Measurements from ENCODE around the gene ADCK1. TPM values are rescaled to one million over a fixed set of nuclear protein-coding genes. Genes with fewer than 3 reads are reported as not detected.

Gene ADCK1
- total and polyA plus RNA-seq, 9 of the 15 experiments (the other 6 are each of a cell fraction or from before 2014, with no cell fraction given), result 2.8 to 8.9 (median 4.3) TPM

GRCh38 chr14:77761205-77761931 lies 38.5 kb upstream of the ADCK1 start (continued):
- TF ChIP-seq, protein P1, sequence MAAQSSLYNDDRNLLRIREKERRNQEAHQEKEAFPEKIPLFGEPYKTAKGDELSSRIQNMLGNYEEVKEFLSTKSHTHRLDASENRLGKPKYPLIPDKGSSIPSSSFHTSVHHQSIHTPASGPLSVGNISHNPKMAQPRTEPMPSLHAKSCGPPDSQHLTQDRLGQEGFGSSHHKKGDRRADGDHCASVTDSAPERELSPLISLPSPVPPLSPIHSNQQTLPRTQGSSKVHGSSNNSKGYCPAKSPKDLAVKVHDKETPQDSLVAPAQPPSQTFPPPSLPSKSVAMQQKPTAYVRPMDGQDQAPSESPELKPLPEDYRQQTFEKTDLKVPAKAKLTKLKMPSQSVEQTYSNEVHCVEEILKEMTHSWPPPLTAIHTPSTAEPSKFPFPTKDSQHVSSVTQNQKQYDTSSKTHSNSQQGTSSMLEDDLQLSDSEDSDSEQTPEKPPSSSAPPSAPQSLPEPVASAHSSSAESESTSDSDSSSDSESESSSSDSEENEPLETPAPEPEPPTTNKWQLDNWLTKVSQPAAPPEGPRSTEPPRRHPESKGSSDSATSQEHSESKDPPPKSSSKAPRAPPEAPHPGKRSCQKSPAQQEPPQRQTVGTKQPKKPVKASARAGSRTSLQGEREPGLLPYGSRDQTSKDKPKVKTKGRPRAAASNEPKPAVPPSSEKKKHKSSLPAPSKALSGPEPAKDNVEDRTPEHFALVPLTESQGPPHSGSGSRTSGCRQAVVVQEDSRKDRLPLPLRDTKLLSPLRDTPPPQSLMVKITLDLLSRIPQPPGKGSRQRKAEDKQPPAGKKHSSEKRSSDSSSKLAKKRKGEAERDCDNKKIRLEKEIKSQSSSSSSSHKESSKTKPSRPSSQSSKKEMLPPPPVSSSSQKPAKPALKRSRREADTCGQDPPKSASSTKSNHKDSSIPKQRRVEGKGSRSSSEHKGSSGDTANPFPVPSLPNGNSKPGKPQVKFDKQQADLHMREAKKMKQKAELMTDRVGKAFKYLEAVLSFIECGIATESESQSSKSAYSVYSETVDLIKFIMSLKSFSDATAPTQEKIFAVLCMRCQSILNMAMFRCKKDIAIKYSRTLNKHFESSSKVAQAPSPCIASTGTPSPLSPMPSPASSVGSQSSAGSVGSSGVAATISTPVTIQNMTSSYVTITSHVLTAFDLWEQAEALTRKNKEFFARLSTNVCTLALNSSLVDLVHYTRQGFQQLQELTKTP (IDR thresholded peaks at IDR 0.05; ENCODE audit: low read depth in 1 of 2, partially characterized antibody in 2 of 2), result peak in 1 of 2 experiments; percentile 78
- TF ChIP-seq KAT2B (IDR thresholded peaks at IDR 0.05; ENCODE audit: low read depth, low read length) (no peak), FOXJ2 (tag; IDR thresholded peaks at IDR 0.05) (no peak), ZNF133 (CRISPR knock-in tag; IDR thresholded peaks at IDR 0.05) (no peak)
- TF ChIP-seq, protein P2, sequence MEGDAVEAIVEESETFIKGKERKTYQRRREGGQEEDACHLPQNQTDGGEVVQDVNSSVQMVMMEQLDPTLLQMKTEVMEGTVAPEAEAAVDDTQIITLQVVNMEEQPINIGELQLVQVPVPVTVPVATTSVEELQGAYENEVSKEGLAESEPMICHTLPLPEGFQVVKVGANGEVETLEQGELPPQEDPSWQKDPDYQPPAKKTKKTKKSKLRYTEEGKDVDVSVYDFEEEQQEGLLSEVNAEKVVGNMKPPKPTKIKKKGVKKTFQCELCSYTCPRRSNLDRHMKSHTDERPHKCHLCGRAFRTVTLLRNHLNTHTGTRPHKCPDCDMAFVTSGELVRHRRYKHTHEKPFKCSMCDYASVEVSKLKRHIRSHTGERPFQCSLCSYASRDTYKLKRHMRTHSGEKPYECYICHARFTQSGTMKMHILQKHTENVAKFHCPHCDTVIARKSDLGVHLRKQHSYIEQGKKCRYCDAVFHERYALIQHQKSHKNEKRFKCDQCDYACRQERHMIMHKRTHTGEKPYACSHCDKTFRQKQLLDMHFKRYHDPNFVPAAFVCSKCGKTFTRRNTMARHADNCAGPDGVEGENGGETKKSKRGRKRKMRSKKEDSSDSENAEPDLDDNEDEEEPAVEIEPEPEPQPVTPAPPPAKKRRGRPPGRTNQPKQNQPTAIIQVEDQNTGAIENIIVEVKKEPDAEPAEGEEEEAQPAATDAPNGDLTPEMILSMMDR (IDR thresholded peaks at IDR 0.05 in 2 of 3, conservative IDR thresholded peaks at IDR 0.05 in 1 of 3; ENCODE audit: insufficient read depth in 2 of 3, low read depth in 1 of 3, low read length in 3 of 3), result peak; percentile 40 to 60 (median 44); a peak in 5 of 6 replicates

All from K562 (cell line).